ENCODE measurements around the gene BCAT1. TPM values are rescaled to one million over a fixed set of nuclear protein-coding genes. Genes with fewer than 3 reads are reported as not detected.
"Not testable (repeated sequence)": the region's sequence is repeated elsewhere in the genome, so short reads cannot be mapped to it uniquely, and the experiment has no call there.

BCAT1 gene
- total RNA-seq, 5 donors from 2014 or later (not counting 1 experiment from before 2014, with no cell fraction given): 1.2 to 4.2 (median 3.2) TPM

GRCh38 chr12:24881724-24882371, 67.1 kb downstream of the BCAT1 start:
- ATAC-seq (replicated peaks in 1 of 4) (no peak), DNase-seq (no peak)
- Mint-ChIP-seq H3K9me3 (no peaks in the 10 kb centered on the region), H3K27ac (no peak overlapping the region), H3K36me3 (no peaks in the 10 kb centered on the region), H3K4me3 (no peak overlapping the region), H3K27me3 (no peaks in the 10 kb centered on the region), H3K4me1 (no peaks in the 10 kb centered on the region)
- Histone ChIP-seq H3K4me1 (ENCODE audit: control insufficient read depth in 1 of 2, extremely low read depth in 1 of 2, insufficient read depth in 2 of 2, low read length in 2 of 2) (no peaks in the 10 kb centered on the region), H3K4me3 (ENCODE audit: control insufficient read depth in 1 of 2, extremely low read depth in 1 of 2, low read length in 1 of 2) (no peak overlapping the region), H3K27ac (ENCODE audit: low read length) (no peak overlapping the region), H3K36me3 (ENCODE audit: control insufficient read depth in 2 of 2, extremely low read depth in 1 of 2, insufficient read depth in 1 of 2, low read length in 1 of 2) (no peaks in the 10 kb centered on the region), H3K9me3 (no peaks in the 10 kb centered on the region), H3K27me3 (replicated peaks in 1 of 2; ENCODE audit: control insufficient read depth in 2 of 2, extremely low read depth in 1 of 2, insufficient read depth in 2 of 2, low read length in 1 of 2) (no peaks in the 10 kb centered on the region)
- no CpG with 5 or more reads among the region's 4 CpGs for WGBS (ENCODE audit: insufficient coverage)
- ChIA-PET POLR2A (no interaction called here), CTCF (no interaction called here)

- ChIA-PET POLR2A (no interaction called here), CTCF (no interaction called here)
- H3K4me3 Mint-ChIP-seq: no peak overlapping the region
- H3K36me3 Mint-ChIP-seq: no peaks in the 10 kb centered on the region
- Histone ChIP-seq H3K27me3 (replicated peaks in 1 of 2; ENCODE audit: control insufficient read depth in 2 of 2, extremely low read depth in 1 of 2, insufficient read depth in 2 of 2, low read length in 1 of 2) (no peaks in the 10 kb centered on the region), H3K9me3 (no peaks in the 10 kb centered on the region), H3K27ac (ENCODE audit: low read length) (no peak overlapping the region), H3K4me1 (ENCODE audit: control insufficient read depth in 1 of 2, extremely low read depth in 1 of 2, insufficient read depth in 2 of 2, low read length in 2 of 2) (no peaks in the 10 kb centered on the region), H3K36me3 (ENCODE audit: control insufficient read depth in 2 of 2, extremely low read depth in 1 of 2, insufficient read depth in 1 of 2, low read length in 1 of 2) (no peaks in the 10 kb centered on the region), H3K4me3 (ENCODE audit: control insufficient read depth in 1 of 2, extremely low read depth in 1 of 2, low read length in 1 of 2) (no peak overlapping the region)
- no peak overlapping the region for H3K27ac Mint-ChIP-seq
- H3K4me1 Mint-ChIP-seq: no peaks in the 10 kb centered on the region
- no peak for DNase-seq
- H3K9me3 Mint-ChIP-seq: no peaks in the 10 kb centered on the region
- no peak for ATAC-seq (replicated peaks in 1 of 4)
- H3K27me3 Mint-ChIP-seq: no peaks in the 10 kb centered on the region
- 90% methylated on average over 2 of the region's 8 CpGs for WGBS (ENCODE audit: insufficient coverage)
Measured at GRCh38 chr12:24881227-24881626, 67.7 kb downstream of the BCAT1 start.

- POLR2A ChIA-PET: no interaction called here
- Histone ChIP-seq H3K36me3 (ENCODE audit: control insufficient read depth in 2 of 2, extremely low read depth in 1 of 2, insufficient read depth in 1 of 2, low read length in 1 of 2) (no peaks in the 10 kb centered on the region), H3K4me1 (ENCODE audit: control insufficient read depth in 1 of 2, extremely low read depth in 1 of 2, insufficient read depth in 2 of 2, low read length in 2 of 2) (no peaks in the 10 kb centered on the region), H3K27me3 (replicated peaks in 1 of 2; ENCODE audit: control insufficient read depth in 2 of 2, extremely low read depth in 1 of 2, insufficient read depth in 2 of 2, low read length in 1 of 2) (no peaks in the 10 kb centered on the region), H3K4me3 (ENCODE audit: control insufficient read depth in 1 of 2, extremely low read depth in 1 of 2, low read length in 1 of 2) (no peak overlapping the region), H3K9me3 (no peaks in the 10 kb centered on the region), H3K27ac (ENCODE audit: low read length) (no peak overlapping the region)
- Mint-ChIP-seq H3K27ac (no peak overlapping the region), H3K4me1 (no peaks in the 10 kb centered on the region), H3K9me3 (no peaks in the 10 kb centered on the region), H3K36me3 (no peaks in the 10 kb centered on the region), H3K27me3 (no peaks in the 10 kb centered on the region), H3K4me3 (no peak overlapping the region)
- no peak for ATAC-seq (replicated peaks in 1 of 4)
- no peak for DNase-seq
- CTCF ChIA-PET: no interaction called here
- WGBS (ENCODE audit: insufficient coverage): 100% methylated on average over 1 of the region's 5 CpGs
Measured at GRCh38 chr12:24880732-24881131, 68.2 kb downstream of the BCAT1 start.

GRCh38 chr12:24879644-24880043, 69.3 kb downstream of the BCAT1 start:
- Histone ChIP-seq H3K4me1 (ENCODE audit: control insufficient read depth in 1 of 2, extremely low read depth in 1 of 2, insufficient read depth in 2 of 2, low read length in 2 of 2) (no peaks in the 10 kb centered on the region), H3K36me3 (ENCODE audit: control insufficient read depth in 2 of 2, extremely low read depth in 1 of 2, insufficient read depth in 1 of 2, low read length in 1 of 2) (no peaks in the 10 kb centered on the region), H3K4me3 (ENCODE audit: control insufficient read depth in 1 of 2, extremely low read depth in 1 of 2, low read length in 1 of 2) (no peak overlapping the region), H3K27me3 (replicated peaks in 1 of 2; ENCODE audit: control insufficient read depth in 2 of 2, extremely low read depth in 1 of 2, insufficient read depth in 2 of 2, low read length in 1 of 2) (no peaks in the 10 kb centered on the region), H3K27ac (ENCODE audit: low read length) (no peak overlapping the region), H3K9me3 (no peaks in the 10 kb centered on the region)
- no peaks in the 10 kb centered on the region for H3K4me1 Mint-ChIP-seq
- H3K27ac Mint-ChIP-seq: no peak overlapping the region
- no CpG with 5 or more reads among the region's 2 CpGs for WGBS (ENCODE audit: insufficient coverage)
- no peaks in the 10 kb centered on the region for H3K9me3 Mint-ChIP-seq
- ATAC-seq (replicated peaks in 1 of 4): no peak
- ChIA-PET POLR2A (no interaction called here), CTCF (no interaction called here)
- no peaks in the 10 kb centered on the region for H3K27me3 Mint-ChIP-seq
- no peak for DNase-seq
- H3K36me3 Mint-ChIP-seq: no peaks in the 10 kb centered on the region
- H3K4me3 Mint-ChIP-seq: no peak overlapping the region

- Histone ChIP-seq H3K9me3 (no peaks in the 10 kb centered on the region), H3K27me3 (replicated peaks in 1 of 2; ENCODE audit: control insufficient read depth in 2 of 2, extremely low read depth in 1 of 2, insufficient read depth in 2 of 2, low read length in 1 of 2) (no peaks in the 10 kb centered on the region), H3K4me3 (ENCODE audit: control insufficient read depth in 1 of 2, extremely low read depth in 1 of 2, low read length in 1 of 2) (no peak overlapping the region), H3K27ac (ENCODE audit: low read length) (no peak overlapping the region), H3K4me1 (ENCODE audit: control insufficient read depth in 1 of 2, extremely low read depth in 1 of 2, insufficient read depth in 2 of 2, low read length in 2 of 2) (no peaks in the 10 kb centered on the region), H3K36me3 (ENCODE audit: control insufficient read depth in 2 of 2, extremely low read depth in 1 of 2, insufficient read depth in 1 of 2, low read length in 1 of 2) (no peaks in the 10 kb centered on the region)
- Mint-ChIP-seq H3K27ac (no peak overlapping the region), H3K4me3 (no peak overlapping the region), H3K27me3 (no peaks in the 10 kb centered on the region), H3K36me3 (no peaks in the 10 kb centered on the region), H3K4me1 (no peaks in the 10 kb centered on the region), H3K9me3 (no peaks in the 10 kb centered on the region)
- CTCF ChIA-PET: no interaction called here
- no peak for DNase-seq
- no CpG with 5 or more reads among the region's 3 CpGs for WGBS (ENCODE audit: insufficient coverage)
- POLR2A ChIA-PET: no interaction called here
- no peak for ATAC-seq (replicated peaks in 1 of 4)
Measured at GRCh38 chr12:24875014-24875413, 73.9 kb downstream of the BCAT1 start.

GRCh38 chr12:24872211-24872610, 76.7 kb downstream of the BCAT1 start:
- ATAC-seq (replicated peaks in 1 of 4) (no peak), DNase-seq (no peak)
- ChIA-PET POLR2A (no interaction called here), CTCF (no interaction called here)
- Mint-ChIP-seq H3K4me3 (no peak overlapping the region), H3K9me3 (no peaks in the 10 kb centered on the region), H3K27ac (no peak overlapping the region), H3K36me3 (no peaks in the 10 kb centered on the region), H3K4me1 (no peaks in the 10 kb centered on the region), H3K27me3 (no peaks in the 10 kb centered on the region)
- Histone ChIP-seq H3K36me3 (ENCODE audit: control insufficient read depth in 2 of 2, extremely low read depth in 1 of 2, insufficient read depth in 1 of 2, low read length in 1 of 2) (no peaks in the 10 kb centered on the region), H3K4me1 (ENCODE audit: control insufficient read depth in 1 of 2, extremely low read depth in 1 of 2, insufficient read depth in 2 of 2, low read length in 2 of 2) (no peaks in the 10 kb centered on the region), H3K27ac (ENCODE audit: low read length) (no peak overlapping the region), H3K9me3 (no peaks in the 10 kb centered on the region), H3K4me3 (ENCODE audit: control insufficient read depth in 1 of 2, extremely low read depth in 1 of 2, low read length in 1 of 2) (no peak overlapping the region), H3K27me3 (replicated peaks in 1 of 2; ENCODE audit: control insufficient read depth in 2 of 2, extremely low read depth in 1 of 2, insufficient read depth in 2 of 2, low read length in 1 of 2) (no peaks in the 10 kb centered on the region)
- no CpG with 5 or more reads among the region's 1 CpG for WGBS (ENCODE audit: insufficient coverage)

- H3K27me3 ChIP-seq (replicated peaks in 1 of 2; ENCODE audit: control insufficient read depth in 2 of 2, extremely low read depth in 1 of 2, insufficient read depth in 2 of 2, low read length in 1 of 2); H3K27ac ChIP-seq (ENCODE audit: low read length); DNase-seq; H3K4me1 Mint-ChIP-seq; H3K36me3 Mint-ChIP-seq; H3K27me3 Mint-ChIP-seq; H3K27ac Mint-ChIP-seq; POLR2A ChIA-PET; H3K36me3 ChIP-seq (ENCODE audit: control insufficient read depth in 2 of 2, extremely low read depth in 1 of 2, insufficient read depth in 1 of 2, low read length in 1 of 2); H3K9me3 Mint-ChIP-seq; CTCF ChIA-PET; H3K4me3 ChIP-seq (ENCODE audit: control insufficient read depth in 1 of 2, extremely low read depth in 1 of 2, low read length in 1 of 2); H3K9me3 ChIP-seq; H3K4me3 Mint-ChIP-seq; ATAC-seq (replicated peaks in 1 of 4); H3K4me1 ChIP-seq (ENCODE audit: control insufficient read depth in 1 of 2, extremely low read depth in 1 of 2, insufficient read depth in 2 of 2, low read length in 2 of 2): not testable (repeated sequence)
- WGBS (ENCODE audit: insufficient coverage): 97% methylated on average over 18 of the region's 24 CpGs
Measured at GRCh38 chr12:24866139-24866538, 82.8 kb downstream of the BCAT1 start.
